ENCODE measurements around the gene MAP7. TPM values are rescaled to one million over a fixed set of nuclear protein-coding genes. Genes with fewer than 3 reads are reported as not detected.
A peak's percentile ranks its signal among the peaks of the same experiment; 100 is the strongest.
"Not testable (repeated sequence)": the region's sequence is repeated elsewhere in the genome, so short reads cannot be mapped to it uniquely, and the experiment has no call there.

The MAP7 gene
- total RNA-seq, 5 donors from 2014 or later (not counting 1 experiment from before 2014, with no cell fraction given): 0.33 to 0.73 (median 0.57) TPM

DNA sequence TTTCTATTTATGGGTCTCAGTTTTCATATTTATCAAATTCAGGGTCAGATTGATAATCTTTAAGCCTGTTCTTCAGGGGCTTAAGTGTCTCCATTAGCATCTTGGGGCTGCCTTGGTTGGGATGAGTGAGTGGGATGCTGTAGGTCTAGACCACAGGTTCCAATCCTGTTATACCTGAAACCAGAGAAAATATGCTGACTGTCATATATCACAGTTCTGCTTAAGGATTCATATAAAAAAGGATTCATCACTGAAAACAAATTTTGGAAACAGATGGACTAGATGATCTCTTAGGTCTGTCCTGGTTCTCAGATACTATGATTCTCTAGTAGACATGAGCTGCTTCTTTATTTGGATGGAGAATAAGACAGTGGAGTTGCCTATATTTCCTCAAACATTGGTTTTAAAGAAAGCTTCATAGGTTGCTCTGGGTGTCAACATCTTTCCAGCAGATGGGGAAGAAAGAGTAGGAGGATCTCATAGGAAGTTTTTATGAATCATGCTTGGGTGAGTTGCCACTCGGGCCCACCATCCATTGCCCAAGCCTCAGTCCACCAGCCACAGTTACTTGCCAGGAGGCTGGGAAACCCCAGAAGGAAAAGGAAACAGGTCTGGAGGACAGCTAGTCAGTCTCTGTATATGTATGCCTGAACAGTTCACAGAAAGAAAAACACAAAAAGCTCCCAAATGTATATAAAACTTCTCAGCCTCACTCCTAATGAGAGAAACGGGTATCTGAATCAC is 42.9 kb upstream of the MAP7 start:
- Mint-ChIP-seq H3K27ac (no peak overlapping the region), H3K36me3 (peaks cover 68% of the 10 kb centered on the region), H3K27me3 (no peaks in the 10 kb centered on the region), H3K4me3 (no peak overlapping the region), H3K9me3 (no peaks in the 10 kb centered on the region), H3K4me1 (peaks cover 16 to 30% (median 27%) of the 10 kb centered on the region in 3 donors)
- Histone ChIP-seq H3K4me1 (ENCODE audit: control insufficient read depth in 1 of 2, extremely low read depth in 1 of 2, insufficient read depth in 2 of 2, low read length in 2 of 2) (no peaks in the 10 kb centered on the region), H3K27ac (ENCODE audit: low read length) (peak overlapping the region; percentile 31), H3K27me3 (replicated peaks in 1 of 2; ENCODE audit: control insufficient read depth in 2 of 2, extremely low read depth in 1 of 2, insufficient read depth in 2 of 2, low read length in 1 of 2) (no peaks in the 10 kb centered on the region), H3K4me3 (ENCODE audit: control insufficient read depth in 1 of 2, extremely low read depth in 1 of 2, low read length in 1 of 2) (no peak overlapping the region), H3K36me3 (ENCODE audit: control insufficient read depth in 2 of 2, extremely low read depth in 1 of 2, insufficient read depth in 1 of 2, low read length in 1 of 2) (peaks cover 0 to 63% of the 10 kb centered on the region in 2 donors), H3K9me3 (no peaks in the 10 kb centered on the region)
- DNase-seq (no peak), ATAC-seq (replicated peaks in 1 of 4) (no peak)
- POLR2A ChIA-PET: no interaction called here
- CTCF ChIA-PET: interaction anchor here (0.6 to 1.5 kb wide), 5 partner anchors 12 to 235 kb away, joined by 3 to 8 read pairs (median 3); partner anchors contain the start of gene MAP3K5 (in 1 of the 2)
- no CpG with 5 or more reads among the region's 2 CpGs for WGBS (ENCODE audit: insufficient coverage)

DNA sequence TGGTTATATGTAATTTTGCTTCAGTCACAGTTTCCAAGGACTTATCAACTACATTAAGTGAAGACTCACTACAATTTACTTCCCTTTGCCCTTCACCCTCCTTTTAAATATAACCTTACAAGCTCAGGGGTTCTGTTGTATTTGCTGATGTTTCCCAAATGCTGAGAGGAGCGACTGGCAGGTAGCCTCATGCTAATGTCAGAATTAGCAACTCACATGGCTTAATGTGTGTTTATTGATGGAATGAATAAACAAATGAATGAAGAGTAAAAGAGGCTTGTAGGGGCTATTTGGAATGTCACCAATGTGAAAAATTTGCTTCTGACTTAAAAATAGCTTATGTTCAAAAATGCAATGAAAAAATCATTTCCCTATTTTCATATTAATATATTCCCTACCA is 41.4 kb upstream of the MAP7 start:
- peaks cover 0 to 59% of the 10 kb centered on the region in 2 donors for H3K36me3 ChIP-seq (ENCODE audit: control insufficient read depth in 2 of 2, extremely low read depth in 1 of 2, insufficient read depth in 1 of 2, low read length in 1 of 2)

DNA sequence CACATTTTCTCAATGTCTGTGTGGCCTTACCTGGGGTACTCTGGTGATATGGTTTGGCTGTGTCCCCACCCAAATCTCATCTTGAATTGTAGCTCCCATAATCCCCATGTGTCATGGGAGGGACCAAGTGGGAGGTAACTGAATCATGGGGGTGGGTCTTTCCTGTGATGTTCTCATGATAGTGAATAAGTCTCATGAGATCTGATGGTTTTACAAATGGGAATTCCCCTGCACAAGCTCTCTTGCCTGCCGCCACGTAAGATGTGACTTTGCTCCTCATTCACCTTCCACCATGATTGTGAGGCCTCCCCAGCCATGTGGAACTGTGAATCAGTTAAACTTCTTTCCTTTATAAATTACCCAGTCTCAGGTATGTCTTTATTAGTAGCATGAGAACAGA is 40.6 kb upstream of the MAP7 start:
- H3K4me3 Mint-ChIP-seq; H3K9me3 ChIP-seq; POLR2A ChIA-PET; H3K27me3 ChIP-seq (replicated peaks in 1 of 2; ENCODE audit: control insufficient read depth in 2 of 2, extremely low read depth in 1 of 2, insufficient read depth in 2 of 2, low read length in 1 of 2); H3K4me3 ChIP-seq (ENCODE audit: control insufficient read depth in 1 of 2, extremely low read depth in 1 of 2, low read length in 1 of 2); DNase-seq; H3K27ac ChIP-seq (ENCODE audit: low read length); H3K4me1 ChIP-seq (ENCODE audit: control insufficient read depth in 1 of 2, extremely low read depth in 1 of 2, insufficient read depth in 2 of 2, low read length in 2 of 2); ATAC-seq (replicated peaks in 1 of 4); H3K27ac Mint-ChIP-seq; H3K9me3 Mint-ChIP-seq; H3K27me3 Mint-ChIP-seq: not testable (repeated sequence)
- CTCF ChIA-PET: interaction anchor here in 1 of 2 donors (0.6 kb wide), 1 partner anchor 9 kb away, joined by 4 read pairs; no protein-coding TSS in a partner anchor
- H3K36me3 ChIP-seq (ENCODE audit: control insufficient read depth in 2 of 2, extremely low read depth in 1 of 2, insufficient read depth in 1 of 2, low read length in 1 of 2): peaks cover 0 to 54% of the 10 kb centered on the region in 2 donors
- WGBS (ENCODE audit: insufficient coverage): no CpG with 5 or more reads among the region's 2 CpGs
- Mint-ChIP-seq H3K4me1 (peaks cover 16 to 24% (median 22%) of the 10 kb centered on the region in 3 donors), H3K36me3 (peaks cover 66% of the 10 kb centered on the region)

More for the DNA sequence above, 41.4 kb upstream of the MAP7 start:
- ATAC-seq (replicated peaks in 1 of 4) (no peak), DNase-seq (no peak)
- no peak overlapping the region for H3K4me3 ChIP-seq (ENCODE audit: control insufficient read depth in 1 of 2, extremely low read depth in 1 of 2, low read length in 1 of 2)
- peaks cover 16 to 30% (median 27%) of the 10 kb centered on the region in 3 donors for H3K4me1 Mint-ChIP-seq
- H3K27me3 Mint-ChIP-seq: no peaks in the 10 kb centered on the region
- ChIA-PET CTCF (no interaction called here), POLR2A (no interaction called here)
- no peak overlapping the region for H3K27ac ChIP-seq (ENCODE audit: low read length)
- no peak overlapping the region for H3K27ac Mint-ChIP-seq
- no peaks in the 10 kb centered on the region for H3K9me3 ChIP-seq
- no peaks in the 10 kb centered on the region for H3K27me3 ChIP-seq (replicated peaks in 1 of 2; ENCODE audit: control insufficient read depth in 2 of 2, extremely low read depth in 1 of 2, insufficient read depth in 2 of 2, low read length in 1 of 2)
- H3K4me1 ChIP-seq (ENCODE audit: control insufficient read depth in 1 of 2, extremely low read depth in 1 of 2, insufficient read depth in 2 of 2, low read length in 2 of 2): no peaks in the 10 kb centered on the region
- no peaks in the 10 kb centered on the region for H3K9me3 Mint-ChIP-seq
- no peak overlapping the region for H3K4me3 Mint-ChIP-seq
- WGBS (ENCODE audit: insufficient coverage): no CpG with 5 or more reads among the region's 1 CpG
- peaks cover 66% of the 10 kb centered on the region for H3K36me3 Mint-ChIP-seq

DNA sequence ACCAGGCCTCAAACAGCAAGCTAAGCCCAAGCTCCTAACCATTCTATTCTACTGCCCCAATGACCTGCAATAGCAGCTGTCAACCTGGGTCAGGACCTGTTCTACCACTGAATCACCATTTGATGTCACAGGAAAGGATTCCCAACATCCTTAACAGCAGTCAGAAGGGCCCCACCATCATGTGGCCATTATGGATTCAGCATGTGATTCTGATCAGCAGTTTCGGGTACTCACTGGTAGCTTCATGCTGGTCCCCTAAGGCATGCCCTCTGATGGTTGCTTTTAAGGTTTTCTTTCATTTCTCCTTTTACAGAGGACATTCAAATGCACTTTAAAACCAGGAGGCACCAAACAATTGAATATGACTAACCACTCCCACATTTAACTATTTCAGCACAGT is 37.3 kb upstream of the MAP7 start:
- Histone ChIP-seq H3K27me3 (replicated peaks in 1 of 2; ENCODE audit: control insufficient read depth in 2 of 2, extremely low read depth in 1 of 2, insufficient read depth in 2 of 2, low read length in 1 of 2) (no peaks in the 10 kb centered on the region), H3K27ac (ENCODE audit: low read length) (no peak overlapping the region), H3K36me3 (ENCODE audit: control insufficient read depth in 2 of 2, extremely low read depth in 1 of 2, insufficient read depth in 1 of 2, low read length in 1 of 2) (peaks cover 0 to 55% of the 10 kb centered on the region in 2 donors), H3K4me3 (ENCODE audit: control insufficient read depth in 1 of 2, extremely low read depth in 1 of 2, low read length in 1 of 2) (no peak overlapping the region), H3K4me1 (ENCODE audit: control insufficient read depth in 1 of 2, extremely low read depth in 1 of 2, insufficient read depth in 2 of 2, low read length in 2 of 2) (no peaks in the 10 kb centered on the region), H3K9me3 (no peaks in the 10 kb centered on the region)
- ATAC-seq (replicated peaks in 1 of 4): no peak
- Mint-ChIP-seq H3K27me3 (no peaks in the 10 kb centered on the region), H3K4me3 (no peak overlapping the region), H3K36me3 (peaks cover 69% of the 10 kb centered on the region), H3K4me1 (no peaks in the 10 kb centered on the region), H3K9me3 (no peaks in the 10 kb centered on the region), H3K27ac (no peak overlapping the region)
- CTCF ChIA-PET: interaction anchor here in 1 of 2 donors (0.5 kb wide), 1 partner anchor 416 kb away, joined by 3 read pairs; no protein-coding TSS in a partner anchor
- DNase-seq: no peak
- POLR2A ChIA-PET: no interaction called here
- WGBS (ENCODE audit: insufficient coverage): 100% methylated on average over 1 of the region's 1 CpG

DNA sequence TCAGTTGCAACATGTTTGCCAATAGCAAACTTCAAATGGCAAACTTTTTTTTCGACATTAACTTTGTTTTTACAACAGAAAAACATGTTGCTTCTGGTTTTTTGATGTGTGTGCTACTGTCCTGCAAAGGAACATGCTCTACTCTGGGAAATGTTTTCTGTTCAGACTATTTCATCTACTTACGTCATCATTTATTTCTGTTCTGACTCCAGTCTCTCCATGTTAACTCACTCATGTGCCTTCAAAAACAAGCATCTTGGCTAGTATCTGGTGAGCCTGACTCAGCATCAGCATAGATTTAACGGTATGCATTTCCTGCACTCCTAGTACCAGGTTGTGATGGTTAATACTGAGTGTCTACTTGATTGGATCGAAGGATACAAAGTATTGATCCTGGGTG is 36.1 kb upstream of the MAP7 start:
- CTCF ChIA-PET: interaction anchor here in 1 of 2 donors (0.5 to 0.6 kb wide), 3 partner anchors 130 to 1020 kb away, joined by 3 to 8 read pairs (median 3); no protein-coding TSS in a partner anchor
- Histone ChIP-seq H3K27me3 (replicated peaks in 1 of 2; ENCODE audit: control insufficient read depth in 2 of 2, extremely low read depth in 1 of 2, insufficient read depth in 2 of 2, low read length in 1 of 2) (no peaks in the 10 kb centered on the region), H3K9me3 (no peaks in the 10 kb centered on the region), H3K27ac (ENCODE audit: low read length) (no peak overlapping the region), H3K4me3 (ENCODE audit: control insufficient read depth in 1 of 2, extremely low read depth in 1 of 2, low read length in 1 of 2) (no peak overlapping the region), H3K36me3 (ENCODE audit: control insufficient read depth in 2 of 2, extremely low read depth in 1 of 2, insufficient read depth in 1 of 2, low read length in 1 of 2) (peaks cover 0 to 53% of the 10 kb centered on the region in 2 donors), H3K4me1 (ENCODE audit: control insufficient read depth in 1 of 2, extremely low read depth in 1 of 2, insufficient read depth in 2 of 2, low read length in 2 of 2) (no peaks in the 10 kb centered on the region)
- Mint-ChIP-seq H3K4me3 (no peak overlapping the region), H3K36me3 (peaks cover 62% of the 10 kb centered on the region), H3K4me1 (no peaks in the 10 kb centered on the region), H3K27ac (no peak overlapping the region), H3K9me3 (no peaks in the 10 kb centered on the region), H3K27me3 (no peaks in the 10 kb centered on the region)
- POLR2A ChIA-PET: no interaction called here
- 78% methylated on average over 4 of the region's 4 CpGs for WGBS (ENCODE audit: insufficient coverage)
- no peak for DNase-seq
- ATAC-seq (replicated peaks in 1 of 4): no peak

DNA sequence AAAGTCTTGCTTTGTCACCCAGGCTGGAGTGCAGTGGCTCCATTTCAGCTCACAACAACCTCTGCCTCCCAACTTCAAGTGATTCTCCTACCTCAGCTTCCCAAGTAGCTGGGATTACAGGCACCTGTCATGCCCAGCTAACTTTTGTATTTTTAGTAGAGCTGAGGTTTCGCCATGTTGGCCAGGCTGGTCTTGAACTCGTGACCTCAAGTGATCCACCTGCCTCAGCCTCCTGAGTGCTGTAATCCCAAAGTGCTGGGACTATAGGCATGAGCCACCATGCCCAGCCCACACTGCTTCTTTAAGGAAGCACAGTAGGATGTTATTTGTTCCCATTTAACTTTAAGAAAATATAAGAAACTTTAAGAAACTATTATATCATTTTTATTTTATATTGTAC is 35.3 kb upstream of the MAP7 start:
- DNase-seq; H3K4me3 ChIP-seq (ENCODE audit: control insufficient read depth in 1 of 2, extremely low read depth in 1 of 2, low read length in 1 of 2); H3K4me1 ChIP-seq (ENCODE audit: control insufficient read depth in 1 of 2, extremely low read depth in 1 of 2, insufficient read depth in 2 of 2, low read length in 2 of 2); H3K27me3 ChIP-seq (replicated peaks in 1 of 2; ENCODE audit: control insufficient read depth in 2 of 2, extremely low read depth in 1 of 2, insufficient read depth in 2 of 2, low read length in 1 of 2); H3K4me3 Mint-ChIP-seq; H3K4me1 Mint-ChIP-seq; H3K9me3 Mint-ChIP-seq; ATAC-seq (replicated peaks in 1 of 4); H3K27ac Mint-ChIP-seq; H3K27ac ChIP-seq (ENCODE audit: low read length); H3K9me3 ChIP-seq; H3K27me3 Mint-ChIP-seq: not testable (repeated sequence)
- POLR2A ChIA-PET: interaction anchor here in 1 of 2 donors (0.7 kb wide), 1 partner anchor 37 kb away, joined by 3 read pairs; no protein-coding TSS in a partner anchor
- WGBS (ENCODE audit: insufficient coverage): no CpG with 5 or more reads among the region's 2 CpGs
- H3K36me3 ChIP-seq (ENCODE audit: control insufficient read depth in 2 of 2, extremely low read depth in 1 of 2, insufficient read depth in 1 of 2, low read length in 1 of 2): peaks cover 0 to 57% of the 10 kb centered on the region in 2 donors
- CTCF ChIA-PET: interaction anchor here (0.6 to 1.1 kb wide), 3 partner anchors 14 to 153 kb away, joined by 3 to 8 read pairs (median 3); no protein-coding TSS in a partner anchor
- peaks cover 60% of the 10 kb centered on the region for H3K36me3 Mint-ChIP-seq

Measured in T-cell (primary cell).